PC-9 (cell line): ENCODE results near the gene TSKS. TPM values are rescaled to one million over a fixed set of nuclear protein-coding genes. Genes with fewer than 3 reads are reported as not detected.

ENCODE experiments used
- BruUV-seq: library from RNA; stranded (reverse); fragments of 400-500 nt; replicated peaks from 2 replicates; lab custom pipeline; 2021; lab: Mats Ljungman, UMichigan
- CTCF ChIA-PET: fragments of 300-600 bp; sonication (Branson Sonifier 250); formaldehyde crosslinking; loops from one replicate; lab custom pipeline; 2022; ENCODE audit warnings: antibody characterized with exemption; lab: Charles Lee
- POLR2A ChIA-PET: fragments of 300-600 bp; sonication (Branson Sonifier 250); formaldehyde crosslinking; loops from one replicate; lab custom pipeline; 2022; ENCODE audit warnings: antibody characterized with exemption; ENCODE audit not compliant: unreplicated experiment; lab: Charles Lee
- DNase-seq, 2 experiments: peaks; one replicate each; pipeline versions ENCODE4 v3.0.0 to v3.0.0-alpha.2; 2015 to 2022; ENCODE audit warnings: mixed read lengths in 1 of 2
- H2AFZ ChIP-seq: fragments of 200-600 bp; sonication (generic); 2 replicates; pipeline ENCODE4 v1.8.1; 2017; ENCODE audit warnings: antibody characterized with exemption
- H3F3A ChIP-seq: fragments of 200-600 bp; sonication (generic); 2 replicates; pipeline ENCODE4 v1.8.1; 2017; ENCODE audit warnings: antibody characterized with exemption, mild to moderate bottlenecking, low read depth; ENCODE audit not compliant: insufficient read depth
- H3K27ac ChIP-seq: fragments of 200-600 bp; sonication (generic); 2 replicates; pipeline ENCODE4 v1.6.1; 2016; ENCODE audit warnings: mixed run types
- H3K27me3 ChIP-seq: fragments of 200-600 bp; sonication (generic); 2 replicates; pipeline ENCODE4 v1.6.1; 2016; ENCODE audit warnings: low read depth, mixed run types; ENCODE audit not compliant: insufficient read depth
- H3K36me3 ChIP-seq: fragments of 200-600 bp; sonication (generic); 2 replicates; pipeline ENCODE4 v1.6.1; 2016; ENCODE audit warnings: low read depth, mixed run types
- H3K4me1 ChIP-seq: fragments of 200-600 bp; sonication (generic); replicated peaks from 2 replicates; pipeline ENCODE4 v1.6.1; 2016; ENCODE audit warnings: mixed run types; ENCODE audit not compliant: insufficient read depth
- H3K4me2 ChIP-seq: fragments of 200-600 bp; sonication (generic); 2 replicates; pipeline ENCODE4 v1.6.1; 2017; ENCODE audit warnings: mixed run types
- H3K4me3 ChIP-seq: fragments of 200-600 bp; sonication (generic); 2 replicates; pipeline ENCODE4 v1.6.1; 2016; ENCODE audit warnings: mixed run types
- H3K79me2 ChIP-seq: fragments of 200-600 bp; sonication (generic); 2 replicates; pipeline ENCODE4 v1.6.1; 2017; ENCODE audit warnings: low read depth, mixed run types
- H3K9me2 ChIP-seq: fragments of 200-600 bp; sonication (generic); 2 replicates; pipeline ENCODE4 v1.8.1; 2017; ENCODE audit warnings: mild to moderate bottlenecking; ENCODE audit not compliant: insufficient read depth
- H3K9me3 ChIP-seq: fragments of 200-600 bp; sonication (generic); 2 replicates; pipeline ENCODE4 v1.8.1; 2016; ENCODE audit warnings: low read depth; ENCODE audit not compliant: insufficient read depth
- H4K20me1 ChIP-seq: fragments of 200-600 bp; sonication (generic); 2 replicates; pipeline ENCODE4 v1.8.1; 2017; ENCODE audit not compliant: insufficient read depth
- CTCF ChIP-seq: fragments of 200-600 bp; sonication (generic); conservative IDR thresholded peaks from 2 replicates; pipeline ENCODE4 v1.6.1; 2017; ENCODE audit warnings: mixed run types, antibody characterized with exemption, mild to moderate bottlenecking, moderate library complexity
- EZH2 ChIP-seq: fragments of 200-600 bp; sonication (generic); IDR thresholded peaks from 2 replicates; pipeline ENCODE4 v1.8.0; 2017; ENCODE audit warnings: antibody characterized with exemption, low read depth
- intact Hi-C: fragments of 100-400 bp; cut with micrococcal nuclease; formaldehyde crosslinking; loops from one replicate; pipeline ENCODE4 v1.10.0; 2022; ENCODE audit not compliant: unreplicated experiment
- total RNA-seq: library from RNA; stranded (reverse); gene quantifications from 2 replicates; pipeline ENCODE4 v1.2.3, GENCODE V29; 2021

TSKS gene
- total RNA-seq, 1 experiment from 2014 or later: not detected

- H2AFZ ChIP-seq: no peak overlapping the region
- H3K4me1 ChIP-seq: peaks cover 12% of the 10 kb centered on the region
- peaks cover 14% of the 10 kb centered on the region; the same call in 1 of the 2 replicates for H4K20me1 ChIP-seq
- H3K9me2 ChIP-seq: no peaks in the 10 kb centered on the region
- H3K79me2 ChIP-seq: peaks cover 30% of the 10 kb centered on the region
- no peaks in the 10 kb centered on the region for H3K36me3 ChIP-seq
- no peaks in the 10 kb centered on the region for H3K9me3 ChIP-seq
- TF ChIP-seq CTCF: no peak
- no peak for TF ChIP-seq EZH2
- DNase-seq: no peak
- H3F3A ChIP-seq: peaks cover 10% of the 10 kb centered on the region
- H3K4me2 ChIP-seq: no peak overlapping the region
- no peaks in the 10 kb centered on the region for H3K27me3 ChIP-seq
- POLR2A ChIA-PET: no interaction called here
- CTCF ChIA-PET: interaction anchor here (0.6 kb wide), 1 partner anchor 85 kb away, joined by 9 read pairs; no protein-coding TSS in a partner anchor
- H3K27ac ChIP-seq: no peak overlapping the region
- intact Hi-C loops: no loop called here
- no TSS peak for BruUV-seq
- H3K4me3 ChIP-seq: no peak overlapping the region
These were observed 7.4 kb upstream of the TSKS start for GRCh38 chr19:49770529-49770928.

GRCh38 chr19:49767967-49768581, 5.0 kb upstream of the TSKS start:
- TF ChIP-seq EZH2: no peak
- TF ChIP-seq CTCF: no peak
- Histone ChIP-seq H3K4me1 (peaks cover 17% of the 10 kb centered on the region), H3K36me3 (no peaks in the 10 kb centered on the region), H4K20me1 (0 out of 2 replicates have a peak, but pooled peaks cover 7% of the 10 kb centered on the region), H3K4me3 (peak overlapping the region; percentile 96), H3K79me2 (peaks cover 30% of the 10 kb centered on the region), H3K9me2 (no peaks in the 10 kb centered on the region), H3K4me2 (peak overlapping the region; percentile 90), H3K9me3 (no peaks in the 10 kb centered on the region), H3K27me3 (no peaks in the 10 kb centered on the region), H3F3A (peaks cover 13% of the 10 kb centered on the region), H2AFZ (no peak overlapping the region), H3K27ac (no peak overlapping the region)
- ChIA-PET CTCF (no interaction called here), POLR2A (interaction anchor here (0.5 kb wide), 1 partner anchor 55 kb away, joined by 3 read pairs; no protein-coding TSS in a partner anchor)
- DNase-seq: no peak
- intact Hi-C loops: loop anchor here (2.0 to 5.0 kb wide), 2 partner anchors 91 to 109 kb away; partner anchors contain the start of genes AKT1S1, PRMT1 and TBC1D17
- no TSS peak for BruUV-seq

GRCh38 chr19:49767381-49767780, 4.3 kb upstream of the TSKS start:
- BruUV-seq: no TSS peak
- Histone ChIP-seq H3K36me3 (no peaks in the 10 kb centered on the region), H3K4me3 (peak overlapping the region; percentile 96), H3F3A (peaks cover 13% of the 10 kb centered on the region), H2AFZ (peak overlapping the region; percentile 90), H3K79me2 (peaks cover 30% of the 10 kb centered on the region), H3K9me3 (no peaks in the 10 kb centered on the region), H4K20me1 (0 out of 2 replicates have a peak, but pooled peaks cover 5% of the 10 kb centered on the region), H3K4me1 (peaks cover 17% of the 10 kb centered on the region), H3K27me3 (no peaks in the 10 kb centered on the region), H3K4me2 (peak overlapping the region; percentile 90), H3K27ac (no peak overlapping the region), H3K9me2 (no peaks in the 10 kb centered on the region)
- ChIA-PET POLR2A (interaction anchor here (0.6 to 1.6 kb wide), 5 partner anchors 26 to 369 kb away, joined by 3 to 16 read pairs (median 7); partner anchors contain the start of genes PTOV1 and RRAS), CTCF (interaction anchor here (1.2 kb wide), 1 partner anchor 46 kb away, joined by 7 read pairs; the partner anchor contains the start of gene FUZ)
- TF ChIP-seq EZH2 (no peak), CTCF (no peak)
- intact Hi-C loops: loop anchor here (2.0 to 5.0 kb wide), 2 partner anchors 90 to 109 kb away; partner anchors contain the start of genes AKT1S1, PRMT1 and TBC1D17
- no peak for DNase-seq
